Type B pancreatic cell (in vitro differentiated cells): ENCODE measurements around the gene BCL2L15. TPM values are rescaled to one million over a fixed set of nuclear protein-coding genes. Genes with fewer than 3 reads are reported as not detected.

Experiments
- DNase-seq: peaks from one replicate; pipeline ENCODE4 v3.0.0; 2021; ENCODE audit warnings: mixed read lengths; ENCODE audit not compliant: unreplicated experiment; ENCODE audit errors: extremely low spot score
- H3K27ac Mint-ChIP-seq: 2 replicates; pipeline ENCODE4 v1.8.0; 2021; ENCODE audit warnings: mild to moderate bottlenecking, mixed read lengths
- H3K27me3 Mint-ChIP-seq: 2 replicates; pipeline ENCODE4 v1.8.0; 2021; ENCODE audit warnings: mixed read lengths
- H3K36me3 Mint-ChIP-seq: 2 replicates; pipeline ENCODE4 v1.8.0; 2021; ENCODE audit warnings: mixed read lengths
- H3K4me1 Mint-ChIP-seq: one replicate; pipeline ENCODE4 v1.8.0; 2021; ENCODE audit warnings: mixed read lengths; ENCODE audit not compliant: unreplicated experiment
- H3K4me3 Mint-ChIP-seq: 2 replicates; pipeline ENCODE4 v1.8.0; 2021; ENCODE audit warnings: mild to moderate bottlenecking, mixed read lengths
- H3K9me3 Mint-ChIP-seq: 2 replicates; pipeline ENCODE4 v1.8.0; 2021; ENCODE audit warnings: mixed read lengths
- CTCF ChIP-seq: fragments of 200-600 bp; sonication (generic); conservative IDR thresholded peaks from 2 replicates; pipeline ENCODE4 v1.5.0; 2021; ENCODE audit warnings: antibody characterized with exemption, mild to moderate bottlenecking
- total RNA-seq: library from RNA; stranded (reverse); gene quantifications from 2 replicates; pipeline ENCODE4 v1.2.1, GENCODE V29; 2021; ENCODE audit warnings: low replicate concordance

BCL2L15 gene
- total RNA-seq, 1 donor from 2014 or later = 1.2 TPM

DNA sequence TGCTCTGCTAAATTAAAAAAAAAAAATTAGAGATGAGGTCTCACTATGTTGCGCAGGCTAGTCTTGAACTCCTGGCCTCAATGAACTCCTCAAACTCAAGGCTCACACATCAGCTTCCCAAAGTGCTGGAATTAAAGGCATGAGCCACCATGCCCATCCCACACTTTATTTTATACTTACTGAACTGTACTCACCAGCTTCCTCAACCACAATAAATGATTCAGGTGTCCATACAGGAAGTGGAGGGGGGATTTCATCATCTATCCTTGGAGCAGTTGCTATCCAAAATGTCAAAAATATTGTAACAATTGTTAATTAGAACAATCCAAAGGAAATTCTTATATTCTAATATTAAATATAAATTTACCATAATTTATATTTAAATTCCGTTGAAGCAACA lies 52.7 kb downstream of the BCL2L15 start:
- Mint-ChIP-seq H3K27me3 (peaks cover 18% of the 10 kb centered on the region), H3K4me1 (no peaks in the 10 kb centered on the region), H3K4me3 (no peak overlapping the region), H3K27ac (no peak overlapping the region), H3K9me3 (no peaks in the 10 kb centered on the region), H3K36me3 (no peaks in the 10 kb centered on the region)
- TF ChIP-seq CTCF = no peak
- no peak for DNase-seq

Other genes starting within 250 kb of the BCL2L15 start
- gene PHTF1, start 128.1 kb downstream of the BCL2L15 start, total RNA-seq = 17.7 and 27.1 TPM in 2 replicates
- gene RSBN1, start 75.1 kb downstream of the BCL2L15 start, total RNA-seq = 18.8 and 21.2 TPM in 2 replicates
- not detected in 2 replicates for gene PTPN22, start 15.9 kb downstream of the BCL2L15 start, total RNA-seq
- gene AP4B1, start 17.2 kb upstream of the BCL2L15 start, total RNA-seq = 13.5 and 22.4 TPM in 2 replicates
- 5.7 and 16.0 TPM in 2 replicates for gene DCLRE1B, start 17.7 kb upstream of the BCL2L15 start, total RNA-seq
- gene HIPK1, start 41.7 kb upstream of the BCL2L15 start, total RNA-seq = 49.9 and 62.0 TPM in 2 replicates
- 7.5 and 30.5 TPM in 2 replicates for gene OLFML3, start 91.9 kb upstream of the BCL2L15 start, total RNA-seq